Stimulated activated CD8-positive, alpha-beta memory T cell treated with anti-CD3 and anti-CD28 coated beads, Interleukin-2, amount 100 ng/mL, for 1 hour (primary cell): ENCODE measurements around the gene KLHL11.
"Not testable (repeated sequence)": the region's sequence is repeated elsewhere in the genome, so short reads cannot be mapped to it uniquely, and the experiment has no call there.

Source experiments
- DNase-seq, 2 donors: peaks; one replicate each; pipeline ENCODE4 v3.0.0-alpha.2; 2020; ENCODE audit warnings: low read depth in 2 of 2

Gene KLHL11

DNA sequence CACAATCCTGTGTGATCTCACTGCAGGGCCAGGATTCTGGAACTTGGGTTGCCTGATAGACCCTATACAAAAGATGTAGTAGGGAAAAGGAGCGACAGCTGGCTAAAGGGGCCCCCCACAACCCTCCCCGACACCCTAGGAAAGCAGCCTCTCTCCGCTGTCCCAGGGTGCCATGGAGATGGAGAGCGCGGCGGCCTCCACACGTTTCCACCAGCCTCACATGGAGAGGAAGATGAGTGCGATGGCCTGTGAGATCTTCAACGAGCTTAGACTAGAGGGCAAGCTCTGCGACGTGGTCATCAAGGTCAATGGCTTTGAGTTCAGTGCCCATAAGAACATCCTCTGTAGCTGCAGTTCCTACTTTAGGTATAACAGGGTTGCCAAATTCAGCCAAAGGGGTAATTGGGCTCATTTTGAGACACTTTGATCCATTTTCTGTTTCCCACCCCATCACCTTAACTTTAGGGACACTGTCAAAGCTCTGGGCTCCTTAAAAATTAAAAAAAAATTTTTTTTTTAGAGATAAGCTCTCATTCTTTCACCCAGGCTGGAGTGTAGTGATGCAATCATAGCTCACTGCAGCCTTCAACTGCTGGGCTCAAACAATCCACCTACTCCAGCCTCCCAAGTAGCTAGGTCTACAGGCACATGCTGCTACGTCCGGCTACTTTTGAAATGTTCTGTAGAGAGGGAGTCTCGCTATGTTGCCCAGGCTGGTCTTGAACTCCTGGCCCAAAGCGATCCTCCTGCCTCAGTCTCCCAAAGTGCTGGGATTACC, 27.3 kb downstream of the KLHL11 start, which contains the start of gene KLHL10:
Gene KLHL10 (plus strand): TSS at position 65 of the 778 bp plus-strand sequence. CDS start 108 bp downstream, at position 173.
- DNase-seq: no peak

GRCh38 chr17:41836550-41837196, 28.6 kb downstream of the KLHL11 start:
- no peak for DNase-seq

DNA sequence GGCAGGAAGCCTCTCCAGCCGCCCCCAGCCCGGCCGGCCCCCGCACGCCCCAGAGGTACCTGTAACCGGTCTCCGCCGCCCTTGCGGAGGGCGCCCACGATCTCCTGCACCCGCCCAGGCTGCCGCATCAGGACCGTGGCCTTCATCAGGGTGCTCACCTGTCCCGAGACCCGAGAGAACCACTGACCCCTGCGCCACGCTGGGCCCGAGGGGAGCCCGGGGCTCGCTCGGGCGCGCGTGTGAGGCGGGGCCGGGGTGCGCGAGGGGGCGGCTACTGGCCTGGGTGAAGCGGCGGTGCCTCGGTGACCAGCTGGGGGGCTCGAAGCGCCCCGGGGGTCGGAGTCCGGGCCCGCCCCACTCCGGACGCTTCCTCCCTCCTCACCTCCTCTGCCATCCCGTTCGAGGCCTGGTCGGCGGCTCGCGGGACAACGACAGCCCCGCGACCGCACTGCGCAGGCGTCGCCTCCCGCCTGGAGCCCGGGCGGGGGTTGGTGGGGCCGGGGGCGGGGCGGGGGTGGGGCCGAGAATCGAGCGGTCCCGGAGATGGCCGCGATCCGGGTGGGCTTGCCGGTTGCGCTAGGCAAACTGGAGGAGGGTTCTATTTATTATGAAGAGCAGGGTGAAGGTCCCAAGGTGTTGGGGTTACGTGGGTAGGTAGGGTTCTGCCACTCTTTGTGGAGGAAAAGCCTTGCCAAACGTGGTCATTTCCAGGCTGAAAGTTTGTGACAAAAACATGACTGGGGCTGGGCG, 29.2 kb downstream of the KLHL11 start, which contains the start of gene NT5C3B:
Gene NT5C3B (minus strand): TSS at position 433 of the 750 bp plus-strand sequence. CDS start 39 bp downstream, at position 394.
- peak; percentile 20 to 33 for DNase-seq

DNA sequence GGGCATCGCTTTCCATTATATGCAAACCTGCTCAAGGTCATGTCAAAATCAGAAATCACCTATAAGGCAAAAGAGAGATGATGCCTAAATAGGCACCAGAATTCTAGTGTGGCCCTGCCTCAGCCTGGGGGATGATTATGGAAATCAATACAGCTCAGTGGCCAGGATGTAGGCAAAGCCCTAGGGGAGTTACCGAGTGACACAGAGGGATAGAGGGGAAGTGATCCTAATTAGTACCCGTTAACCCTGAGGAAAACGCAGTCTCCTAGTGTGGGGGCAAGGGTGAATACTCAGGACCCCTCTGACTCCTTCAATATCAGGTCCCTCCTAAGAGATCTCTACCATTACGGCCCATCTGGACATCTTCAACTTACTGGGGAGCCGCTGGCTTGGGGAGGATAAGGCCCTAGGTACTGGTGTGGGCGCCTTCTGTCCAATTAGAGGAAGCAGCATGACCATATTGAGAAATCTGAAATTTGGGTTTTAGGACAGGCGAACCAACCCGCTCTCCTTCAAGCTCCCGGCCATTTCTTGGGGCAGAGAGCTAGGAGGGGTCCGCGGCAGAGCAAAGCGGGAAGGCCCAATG, 29.9 kb downstream of the KLHL11 start:
- no peak for DNase-seq

- not testable (repeated sequence) for DNase-seq
Measured at GRCh38 chr17:41829961-41830360, 35.3 kb downstream of the KLHL11 start.

DNA sequence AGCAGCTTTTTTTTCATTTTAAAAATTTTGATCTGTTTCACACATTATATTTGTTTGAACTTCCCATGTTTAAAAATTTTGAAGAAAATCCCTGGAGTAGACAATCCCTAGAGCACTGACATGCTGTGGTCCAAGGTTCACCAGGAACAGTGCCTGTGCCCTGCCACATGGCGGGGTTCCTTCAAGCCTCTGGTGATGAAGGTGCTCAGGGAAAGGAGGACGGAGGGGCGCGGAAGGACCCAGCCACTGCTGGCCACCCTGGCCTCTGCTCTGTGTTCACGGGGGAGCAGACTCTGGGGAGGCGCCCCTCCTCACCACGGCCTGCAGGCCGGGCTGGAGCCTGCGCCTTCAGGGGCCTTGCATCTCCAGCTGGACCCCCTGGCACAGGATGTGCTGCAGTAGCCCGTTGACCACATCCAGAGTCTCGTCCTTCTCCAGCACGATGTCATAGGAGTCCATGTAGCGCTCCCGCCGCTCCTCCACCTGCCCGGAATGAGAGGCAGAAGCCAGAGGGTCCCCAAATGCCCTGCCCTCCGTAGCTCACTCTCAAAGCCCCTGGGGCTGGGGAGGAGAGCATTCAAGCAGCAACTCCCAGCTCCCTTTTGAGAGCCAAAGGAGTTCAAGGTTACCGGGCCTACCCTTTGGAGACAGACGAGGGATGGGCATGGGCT, 39.9 kb downstream of the KLHL11 start:
- DNase-seq: no peak

GRCh38 chr17:41824086-41824485, 41.1 kb downstream of the KLHL11 start:
- DNase-seq: no peak

GRCh38 chr17:41823580-41823979, 41.6 kb downstream of the KLHL11 start:
- DNase-seq: no peak

DNA sequence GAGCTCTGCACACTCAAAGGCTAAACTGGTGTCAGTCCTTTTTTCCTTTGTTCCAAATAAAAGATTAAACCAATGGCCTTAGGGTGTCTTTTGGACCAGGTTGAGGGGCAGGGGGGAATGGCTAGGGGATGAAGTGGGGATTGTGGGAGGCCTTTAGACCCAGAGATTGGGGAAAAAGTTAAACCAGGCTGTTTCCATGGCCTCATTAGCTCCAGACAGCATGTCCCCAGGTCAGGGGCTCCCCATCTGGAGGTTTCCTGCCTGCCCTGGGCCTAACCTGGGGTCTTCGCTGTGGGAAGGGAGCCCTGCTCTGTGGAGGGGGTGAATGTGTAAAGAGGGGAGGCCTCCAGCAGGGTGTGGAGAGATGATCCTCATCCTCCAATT, 42.1 kb downstream of the KLHL11 start:
- DNase-seq: no peak

DNA sequence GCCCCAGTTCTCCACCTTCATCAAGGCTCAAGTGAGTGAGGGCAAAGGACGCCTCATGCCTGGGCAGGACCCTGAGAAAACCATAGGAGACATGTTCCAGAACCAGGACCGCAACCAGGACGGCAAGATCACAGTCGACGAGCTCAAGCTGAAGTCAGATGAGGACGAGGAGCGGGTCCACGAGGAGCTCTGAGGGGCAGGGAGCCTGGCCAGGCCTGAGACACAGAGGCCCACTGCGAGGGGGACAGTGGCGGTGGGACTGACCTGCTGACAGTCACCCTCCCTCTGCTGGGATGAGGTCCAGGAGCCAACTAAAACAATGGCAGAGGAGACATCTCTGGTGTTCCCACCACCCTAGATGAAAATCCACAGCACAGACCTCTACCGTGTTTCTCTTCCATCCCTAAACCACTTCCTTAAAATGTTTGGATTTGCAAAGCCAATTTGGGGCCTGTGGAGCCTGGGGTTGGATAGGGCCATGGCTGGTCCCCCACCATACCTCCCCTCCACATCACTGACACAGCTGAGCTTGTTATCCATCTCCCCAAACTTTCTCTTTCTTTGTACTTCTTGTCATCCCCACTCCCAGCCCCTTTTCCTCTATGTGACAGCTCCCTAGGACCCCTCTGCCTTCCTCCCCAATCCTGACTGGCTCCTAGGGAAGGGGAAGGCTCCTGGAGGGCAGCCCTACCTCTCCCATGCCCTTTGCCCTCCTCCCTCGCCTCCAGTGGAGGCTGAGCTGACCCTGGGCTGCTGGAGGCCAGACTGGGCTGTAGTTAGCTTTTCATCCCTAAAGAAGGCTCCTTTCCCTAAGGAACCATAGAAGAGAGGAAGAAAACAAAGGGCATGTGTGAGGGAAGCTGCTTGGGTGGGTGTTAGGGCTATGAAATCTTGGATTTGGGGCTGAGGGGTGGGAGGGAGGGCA, 42.7 kb downstream of the KLHL11 start:
- DNase-seq: no peak

DNA sequence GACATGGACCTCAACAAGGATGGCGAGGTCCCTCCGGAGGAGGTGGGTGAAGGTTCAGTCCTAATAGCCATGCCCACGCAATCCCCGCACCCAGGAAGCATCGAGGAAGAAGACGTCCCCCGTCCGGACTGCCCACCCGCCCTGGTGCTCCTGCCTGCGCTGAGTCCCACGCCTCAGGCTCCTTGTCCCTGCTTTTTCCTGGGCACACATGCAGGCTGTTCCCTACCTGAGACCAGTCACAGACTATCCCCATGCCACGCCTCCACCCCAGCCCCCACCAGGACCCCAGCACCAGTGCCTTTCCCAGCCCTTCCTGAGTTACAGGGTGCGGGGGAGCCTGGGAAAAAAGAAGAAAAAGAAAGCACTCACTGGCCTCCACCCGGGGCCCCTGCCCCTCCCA, 43.4 kb downstream of the KLHL11 start:
- no peak for DNase-seq

DNA sequence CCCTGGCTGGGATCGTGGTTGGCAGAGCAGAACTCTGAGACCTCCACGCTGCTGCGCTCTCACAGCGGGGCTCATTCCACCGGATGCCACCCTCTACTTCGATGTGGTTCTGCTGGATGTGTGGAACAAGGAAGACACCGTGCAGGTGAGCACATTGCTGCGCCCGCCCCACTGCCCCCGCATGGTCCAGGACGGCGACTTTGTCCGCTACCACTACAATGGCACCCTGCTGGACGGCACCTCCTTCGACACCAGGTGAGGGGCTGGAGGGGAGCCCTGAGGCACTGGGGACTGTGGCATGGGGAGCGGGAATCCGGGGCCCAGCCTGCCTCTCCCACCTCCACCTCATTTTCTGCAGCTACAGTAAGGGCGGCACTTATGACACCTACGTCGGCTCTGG, 47.2 kb downstream of the KLHL11 start:
- DNase-seq: no peak

DNA sequence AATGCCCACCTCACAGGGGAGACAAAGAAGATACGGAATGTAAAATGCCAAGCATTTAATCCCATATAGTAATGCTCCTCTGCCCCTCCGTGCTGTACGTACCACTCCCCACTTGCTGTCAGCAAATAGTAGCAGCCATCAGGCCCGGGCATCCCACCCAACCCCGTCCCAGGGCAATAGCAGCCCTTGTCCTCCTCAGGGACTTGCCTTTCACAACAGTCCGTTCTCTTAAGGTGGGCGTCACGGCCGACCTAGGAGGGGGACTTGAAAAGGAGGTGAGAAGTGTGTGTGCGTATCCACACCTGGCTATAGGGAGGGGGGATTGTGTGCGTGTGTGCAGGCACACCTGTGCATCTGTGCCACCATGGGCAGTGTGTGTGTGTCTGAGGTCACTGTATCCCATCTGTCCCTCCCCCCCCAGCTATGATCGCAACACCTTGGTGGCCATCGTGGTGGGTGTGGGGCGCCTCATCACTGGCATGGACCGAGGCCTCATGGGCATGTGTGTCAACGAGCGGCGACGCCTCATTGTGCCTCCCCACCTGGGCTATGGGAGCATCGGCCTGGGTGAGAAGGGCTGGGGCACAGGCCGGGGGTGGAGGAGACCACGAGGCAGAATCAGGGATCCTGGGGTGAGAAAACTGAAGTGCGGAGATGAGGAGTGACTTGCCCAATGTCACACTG, 48.4 kb downstream of the KLHL11 start:
- no peak for DNase-seq

DNA sequence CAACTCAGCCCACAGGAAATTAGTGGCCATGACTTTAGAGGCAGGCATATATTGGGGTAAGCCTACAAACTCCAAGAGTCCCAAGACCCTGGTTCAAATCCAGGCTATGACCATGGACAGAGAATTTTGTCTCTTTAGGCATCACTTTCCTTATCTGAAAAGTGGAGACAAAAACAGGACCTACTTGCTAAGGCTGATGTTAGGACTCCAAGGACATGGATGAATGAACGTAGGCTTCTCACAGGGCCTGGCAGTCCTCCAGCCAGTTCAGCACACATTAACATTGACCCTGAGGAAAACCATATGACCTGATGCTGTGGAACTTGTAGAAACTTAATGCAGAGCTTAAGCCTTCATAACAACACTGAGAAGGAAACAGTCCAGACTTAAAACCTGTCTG, 51.0 kb downstream of the KLHL11 start:
- no peak for DNase-seq

- DNase-seq: no peak
Measured at GRCh38 chr17:41813699-41814124, 51.5 kb downstream of the KLHL11 start.

DNA sequence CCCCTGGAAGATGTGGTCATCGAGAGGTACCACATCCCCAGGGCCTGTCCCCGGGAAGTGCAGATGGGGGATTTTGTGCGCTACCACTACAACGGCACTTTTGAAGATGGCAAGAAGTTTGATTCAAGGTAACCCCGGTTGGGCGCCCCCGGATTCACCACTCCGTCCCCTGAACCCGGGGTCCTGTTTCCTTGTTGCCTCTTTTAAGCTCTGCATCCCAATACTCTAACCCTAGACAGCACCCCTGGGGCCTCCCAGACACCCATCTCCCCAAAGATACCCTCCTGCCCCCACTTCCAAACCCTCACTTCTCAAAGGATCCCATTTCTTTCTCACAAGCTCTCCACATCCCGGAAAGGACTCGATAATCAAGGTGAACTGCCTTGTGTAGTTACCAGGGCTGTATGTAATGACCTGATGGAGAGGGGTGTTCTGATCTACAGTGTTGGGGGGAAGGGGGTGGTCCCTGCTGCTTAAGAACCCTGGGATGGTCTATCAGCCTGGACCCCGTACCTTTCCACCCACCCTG, 52.0 kb downstream of the KLHL11 start:
- no peak for DNase-seq

GRCh38 chr17:41812381-41813151, 52.7 kb downstream of the KLHL11 start, which contains the start of gene FKBP10:
TSS of gene FKBP10 (plus strand) at chr17:41813004. CDS start at chr17:41813035, 31 bp downstream.
- DNase-seq: no peak

GRCh38 chr17:41811549-41812380, 53.5 kb downstream of the KLHL11 start, which contains the start of gene P3H4:
TSS of gene P3H4 (minus strand) at chr17:41811949. CDS start at chr17:41811915, 34 bp downstream.
- DNase-seq: peak; percentile 49 to 57
